ENCODE results near the gene NUP214. TPM values are rescaled to one million over a fixed set of nuclear protein-coding genes. Genes with fewer than 3 reads are reported as not detected.
"Not testable (repeated sequence)": the region's sequence is repeated elsewhere in the genome, so short reads cannot be mapped to it uniquely, and the experiment has no call there.

NUP214 gene
- total RNA-seq, 3 donors from 2014 or later: 56.1 to 57.9 (median 56.5) TPM

DNA sequence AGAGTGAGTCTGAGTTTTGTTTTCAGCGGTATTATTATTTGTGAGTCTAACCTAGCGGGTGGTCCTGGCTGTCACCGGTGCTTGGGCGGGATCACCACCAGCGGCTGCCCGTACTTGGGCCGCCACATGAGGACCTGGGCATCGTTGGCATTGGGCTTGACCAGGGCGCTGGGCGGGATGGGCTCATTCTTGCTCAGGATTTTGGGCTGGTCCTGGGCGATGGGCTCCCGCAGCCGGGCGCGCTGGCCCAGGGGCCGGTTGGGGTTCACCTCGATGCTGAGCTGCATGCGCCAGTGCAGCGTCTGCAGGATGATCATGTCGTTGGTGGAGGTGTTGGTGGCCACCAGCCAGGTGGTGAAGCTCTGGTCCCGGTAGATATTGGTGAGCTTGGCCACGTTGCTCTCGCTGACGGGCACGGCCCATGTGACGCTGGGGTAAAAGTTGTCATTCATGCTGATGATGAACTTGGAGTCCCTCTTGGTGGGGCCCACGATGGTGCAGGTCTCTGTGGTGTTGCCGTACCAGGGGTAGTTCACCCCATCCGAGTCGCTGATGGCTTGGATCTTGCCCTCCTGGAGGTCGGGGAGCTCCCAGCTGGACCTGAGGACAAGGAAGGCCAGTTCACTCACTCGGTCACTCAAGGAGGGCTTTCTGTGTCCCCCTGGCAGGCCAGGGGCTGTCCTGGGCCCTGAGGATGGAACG is 135.5 kb downstream of the NUP214 start:
- intact Hi-C loops (cut with DNase I, micrococcal nuclease): no loop called here
- ATAC-seq (no peak), DNase-seq (peak in 1 of 3 donors; percentile 46)
- no peaks in the 10 kb centered on the region for H3K9me3 ChIP-seq
- H3K36me3 ChIP-seq (ENCODE audit: low read depth): no peaks in the 10 kb centered on the region
- peaks cover 3% of the 10 kb centered on the region for H3K4me1 ChIP-seq (ENCODE audit: low read depth)
- TF ChIP-seq, protein P1, sequence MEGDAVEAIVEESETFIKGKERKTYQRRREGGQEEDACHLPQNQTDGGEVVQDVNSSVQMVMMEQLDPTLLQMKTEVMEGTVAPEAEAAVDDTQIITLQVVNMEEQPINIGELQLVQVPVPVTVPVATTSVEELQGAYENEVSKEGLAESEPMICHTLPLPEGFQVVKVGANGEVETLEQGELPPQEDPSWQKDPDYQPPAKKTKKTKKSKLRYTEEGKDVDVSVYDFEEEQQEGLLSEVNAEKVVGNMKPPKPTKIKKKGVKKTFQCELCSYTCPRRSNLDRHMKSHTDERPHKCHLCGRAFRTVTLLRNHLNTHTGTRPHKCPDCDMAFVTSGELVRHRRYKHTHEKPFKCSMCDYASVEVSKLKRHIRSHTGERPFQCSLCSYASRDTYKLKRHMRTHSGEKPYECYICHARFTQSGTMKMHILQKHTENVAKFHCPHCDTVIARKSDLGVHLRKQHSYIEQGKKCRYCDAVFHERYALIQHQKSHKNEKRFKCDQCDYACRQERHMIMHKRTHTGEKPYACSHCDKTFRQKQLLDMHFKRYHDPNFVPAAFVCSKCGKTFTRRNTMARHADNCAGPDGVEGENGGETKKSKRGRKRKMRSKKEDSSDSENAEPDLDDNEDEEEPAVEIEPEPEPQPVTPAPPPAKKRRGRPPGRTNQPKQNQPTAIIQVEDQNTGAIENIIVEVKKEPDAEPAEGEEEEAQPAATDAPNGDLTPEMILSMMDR (IDR thresholded peaks at IDR 0.05): no peak
- no peak overlapping the region for H3K4me3 ChIP-seq

DNA sequence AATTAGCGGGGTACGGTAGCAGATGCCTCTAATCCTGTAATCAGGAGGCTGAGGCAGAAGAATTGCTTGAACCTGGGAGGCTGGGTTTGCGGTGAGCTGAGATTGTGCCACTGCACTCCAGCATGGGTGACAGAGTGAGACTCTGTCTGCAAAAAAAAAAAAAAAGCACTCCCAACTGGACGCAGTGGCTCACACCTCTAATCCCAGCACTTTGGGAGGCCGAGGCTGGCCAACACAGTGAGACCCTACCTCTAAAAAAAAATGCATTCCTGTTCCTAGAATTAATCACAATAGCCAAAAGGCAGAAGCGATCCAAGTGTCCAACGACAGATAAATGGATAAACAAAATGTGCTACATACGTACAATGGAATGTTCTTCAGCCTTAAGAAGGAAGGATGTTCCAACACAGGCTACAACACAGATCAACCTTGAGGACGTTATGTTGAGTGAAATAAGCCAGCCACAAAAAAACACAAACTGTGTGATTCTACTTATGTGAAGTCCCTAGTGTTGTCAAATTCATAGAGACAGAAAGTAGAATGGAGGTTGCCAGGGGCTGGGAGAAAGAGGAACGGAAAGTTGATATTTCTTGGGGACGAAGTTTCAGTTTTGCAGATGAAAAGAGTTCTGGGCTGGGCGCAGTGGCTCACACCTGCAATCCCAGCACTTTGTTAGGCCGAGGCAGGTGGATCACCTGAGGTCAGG is 137.1 kb downstream of the NUP214 start:
- Histone ChIP-seq H3K9me3 (no peaks in the 10 kb centered on the region), H3K4me1 (ENCODE audit: low read depth) (no peaks in the 10 kb centered on the region), H3K36me3 (ENCODE audit: low read depth) (no peaks in the 10 kb centered on the region), H3K4me3 (no peak overlapping the region)
- TF ChIP-seq, protein P1 (IDR thresholded peaks at IDR 0.05): no peak
- no peak for DNase-seq
- intact Hi-C loops (cut with DNase I, micrococcal nuclease): no loop called here
- no peak for ATAC-seq

DNA sequence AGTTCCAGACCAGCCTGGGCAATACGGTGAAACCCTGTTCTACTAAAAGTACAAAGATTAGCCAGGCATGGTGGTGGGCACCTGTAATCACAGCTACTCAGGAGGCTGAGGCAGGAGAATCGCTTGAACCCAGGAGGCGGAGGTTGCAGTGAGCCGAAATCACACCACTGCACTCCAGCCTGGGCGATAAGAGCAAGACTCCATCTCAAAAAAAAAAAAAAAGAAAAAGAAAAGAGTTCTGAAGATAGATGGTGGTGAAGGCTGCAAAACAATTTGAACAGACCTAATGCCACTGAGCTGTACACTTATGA is 137.6 kb downstream of the NUP214 start:
- H3K36me3 ChIP-seq (ENCODE audit: low read depth); intact Hi-C loops (cut with DNase I, micrococcal nuclease); H3K4me3 ChIP-seq; ATAC-seq; H3K4me1 ChIP-seq (ENCODE audit: low read depth); H3K9me3 ChIP-seq; DNase-seq: not testable (repeated sequence)

DNA sequence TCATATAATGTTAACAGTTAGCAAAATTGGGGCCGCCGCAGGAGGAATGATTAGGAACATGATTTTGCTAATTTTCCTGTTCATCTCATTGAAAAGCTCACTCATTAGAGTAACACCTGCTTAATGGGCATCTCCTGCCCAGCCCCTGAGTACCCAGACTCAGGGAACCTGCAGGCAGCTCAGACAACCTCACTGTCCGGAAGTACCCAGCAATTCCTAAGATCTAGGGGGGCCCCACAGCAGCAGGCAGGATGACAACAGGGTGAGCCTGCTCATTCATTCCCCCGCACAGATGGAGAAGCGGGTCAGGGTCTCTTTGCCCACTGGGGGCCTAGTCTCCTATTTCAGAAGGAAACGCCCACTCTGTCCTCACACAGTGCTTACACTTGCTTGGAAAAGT is 138.3 kb downstream of the NUP214 start:
- no peaks in the 10 kb centered on the region for H3K4me1 ChIP-seq (ENCODE audit: low read depth)
- H3K36me3 ChIP-seq (ENCODE audit: low read depth): no peaks in the 10 kb centered on the region
- ATAC-seq (no peak), DNase-seq (no peak)
- TF ChIP-seq, protein P1 (IDR thresholded peaks at IDR 0.05): no peak
- intact Hi-C loops (cut with DNase I, micrococcal nuclease): no loop called here
- H3K9me3 ChIP-seq: no peaks in the 10 kb centered on the region
- H3K4me3 ChIP-seq: no peak overlapping the region

DNA sequence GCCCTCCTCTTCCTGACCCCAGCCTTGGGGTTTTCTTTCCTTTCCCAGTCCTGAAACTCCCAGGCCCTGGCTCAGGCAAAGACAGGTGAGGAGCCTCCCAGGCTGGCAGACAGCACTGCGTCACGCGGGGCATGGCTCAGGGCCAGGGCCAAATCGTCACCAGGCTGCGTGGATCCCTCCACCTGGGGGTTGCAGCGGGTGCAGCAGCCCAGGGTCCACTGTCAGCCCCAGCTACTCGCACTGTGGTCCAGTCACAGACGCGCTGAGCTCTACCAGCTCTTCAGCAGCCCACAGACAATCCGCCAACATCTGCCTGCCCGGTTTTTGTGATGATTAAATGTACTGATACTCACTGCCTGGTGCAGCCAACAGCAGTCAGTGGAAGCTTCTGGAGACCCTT is 138.8 kb downstream of the NUP214 start:
- no peaks in the 10 kb centered on the region for H3K36me3 ChIP-seq (ENCODE audit: low read depth)
- H3K4me3 ChIP-seq: no peak overlapping the region
- intact Hi-C loops (cut with DNase I, micrococcal nuclease): no loop called here
- TF ChIP-seq, protein P1 (IDR thresholded peaks at IDR 0.05): no peak
- DNase-seq (no peak), ATAC-seq (no peak)
- no peaks in the 10 kb centered on the region for H3K9me3 ChIP-seq
- H3K4me1 ChIP-seq (ENCODE audit: low read depth): no peaks in the 10 kb centered on the region
